ENCODE measurements around the gene NAA16.
"Not testable (repeated sequence)": the region's sequence is repeated elsewhere in the genome, so short reads cannot be mapped to it uniquely, and the experiment has no call there.

The NAA16 gene

GRCh38 chr13:41352935-41353840 lies 42.1 kb downstream of the NAA16 start:
- in situ Hi-C loops (cut with MboI; ENCODE audit: low sequenced_read_pairs) = no loop called here

DNA sequence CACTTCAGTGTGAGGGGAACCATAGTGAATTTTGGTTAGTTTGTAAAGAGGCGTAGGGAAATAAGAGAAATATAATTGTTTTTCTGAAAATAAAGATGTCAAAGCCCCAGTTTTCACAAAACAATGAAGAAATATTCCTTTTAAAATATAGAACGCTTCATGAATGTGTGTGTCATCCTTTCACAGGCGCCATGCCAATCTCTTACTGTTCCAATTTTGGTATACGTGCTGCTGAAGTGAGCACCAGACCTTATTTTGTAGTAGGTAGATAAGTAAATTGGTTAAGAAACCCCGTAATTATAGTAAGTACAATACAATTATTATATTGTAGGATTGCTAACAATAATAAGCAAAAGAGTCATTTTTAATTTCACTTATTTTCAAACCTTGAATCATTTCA lies 43.3 kb downstream of the NAA16 start:
- in situ Hi-C loops (cut with MboI; ENCODE audit: low sequenced_read_pairs) = no loop called here

DNA sequence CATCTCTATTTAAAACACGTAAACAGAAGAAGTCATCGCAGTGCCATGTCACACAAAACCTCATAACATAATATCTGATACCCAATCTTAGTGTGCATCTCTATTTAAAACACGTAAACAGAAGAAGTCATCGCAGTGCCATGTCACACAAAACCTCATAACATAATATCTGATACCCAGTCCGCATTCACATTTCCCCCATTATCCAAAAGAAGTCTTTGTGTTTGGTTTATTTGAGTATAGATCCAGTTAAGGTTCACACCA lies 45.2 kb downstream of the NAA16 start:
- in situ Hi-C loops (cut with MboI; ENCODE audit: low sequenced_read_pairs) = not testable (repeated sequence)

- in situ Hi-C loops (cut with MboI; ENCODE audit: low sequenced_read_pairs) = no loop called here
Observed at GRCh38 chr13:41356786-41357185, 45.7 kb downstream of the NAA16 start.

- in situ Hi-C loops (cut with MboI; ENCODE audit: low sequenced_read_pairs) = no loop called here
Observed at GRCh38 chr13:41361491-41361890, 50.4 kb downstream of the NAA16 start.

GRCh38 chr13:41364043-41364442 lies 53.0 kb downstream of the NAA16 start:
- in situ Hi-C loops (cut with MboI; ENCODE audit: low sequenced_read_pairs) = no loop called here

DNA sequence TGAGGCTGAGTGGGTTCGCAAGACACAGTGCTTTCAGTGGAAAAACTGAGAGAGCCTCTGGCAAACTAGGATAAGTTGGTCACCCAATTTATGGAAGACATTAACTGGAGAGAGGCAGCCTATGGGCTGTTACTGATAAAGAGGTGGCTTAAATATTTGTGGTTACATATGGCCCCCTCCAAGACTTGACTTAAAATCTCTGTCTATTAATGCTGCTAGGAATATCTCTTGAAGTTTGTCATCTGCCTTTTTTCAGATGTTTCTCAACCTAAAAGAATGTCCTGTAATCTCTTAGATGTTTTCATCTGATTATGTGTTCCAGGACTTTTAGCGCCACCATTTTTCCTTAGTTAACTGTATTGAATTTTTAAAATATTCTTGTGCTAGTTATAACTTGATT lies 54.6 kb downstream of the NAA16 start:
- in situ Hi-C loops (cut with MboI; ENCODE audit: low sequenced_read_pairs) = no loop called here

- in situ Hi-C loops (cut with MboI; ENCODE audit: low sequenced_read_pairs) = no loop called here
Observed at GRCh38 chr13:41370736-41371135, 59.7 kb downstream of the NAA16 start.

- in situ Hi-C loops (cut with MboI; ENCODE audit: low sequenced_read_pairs) = no loop called here
Observed at GRCh38 chr13:41377446-41377845, 66.4 kb downstream of the NAA16 start.

DNA sequence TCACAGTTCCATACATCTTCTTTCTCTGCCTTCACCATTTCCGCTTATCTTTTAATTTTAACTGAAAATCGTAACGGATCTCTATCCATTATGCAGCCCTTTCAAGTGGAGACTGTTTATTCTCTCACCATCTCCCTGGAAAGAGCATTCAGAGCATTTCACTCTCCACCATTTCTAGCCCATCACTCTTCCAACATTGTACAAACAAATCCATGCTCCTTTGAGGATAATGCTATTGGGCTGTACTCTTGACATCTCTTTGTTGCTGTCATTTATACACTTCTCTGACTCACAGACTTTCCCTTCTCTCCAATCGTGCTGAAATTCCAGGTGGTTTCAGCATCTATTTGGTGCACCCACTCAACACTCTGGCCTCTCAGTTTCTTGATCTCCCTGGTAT lies 71.4 kb downstream of the NAA16 start:
- in situ Hi-C loops (cut with MboI; ENCODE audit: low sequenced_read_pairs) = no loop called here

GRCh38 chr13:41383386-41383785 lies 72.3 kb downstream of the NAA16 start:
- in situ Hi-C loops (cut with MboI; ENCODE audit: low sequenced_read_pairs) = no loop called here

- in situ Hi-C loops (cut with MboI; ENCODE audit: low sequenced_read_pairs) = no loop called here
Observed at GRCh38 chr13:41384749-41385503, 73.9 kb downstream of the NAA16 start.

- in situ Hi-C loops (cut with MboI; ENCODE audit: low sequenced_read_pairs) = no loop called here
Observed at GRCh38 chr13:41386211-41386610, 75.1 kb downstream of the NAA16 start.

DNA sequence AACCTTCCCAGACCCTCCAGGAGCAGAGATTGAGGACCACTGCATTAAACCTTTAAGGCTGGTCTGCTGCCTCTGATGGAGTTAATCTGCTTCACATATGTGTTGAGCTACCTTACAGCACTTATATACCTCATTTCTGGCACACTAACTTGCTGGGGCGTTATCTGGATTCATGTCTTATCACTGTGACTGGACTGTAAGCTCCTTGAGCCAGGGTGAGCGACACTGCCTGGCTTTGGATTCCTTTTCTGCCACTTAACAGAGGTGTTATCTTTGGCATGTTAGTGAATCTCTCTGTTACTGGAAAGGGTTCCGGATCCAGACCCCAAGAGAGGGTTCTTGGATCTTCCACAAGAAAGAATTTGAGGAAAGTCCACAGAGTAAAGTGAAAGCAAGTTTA lies 76.5 kb downstream of the NAA16 start:
- in situ Hi-C loops (cut with MboI; ENCODE audit: low sequenced_read_pairs) = no loop called here

DNA sequence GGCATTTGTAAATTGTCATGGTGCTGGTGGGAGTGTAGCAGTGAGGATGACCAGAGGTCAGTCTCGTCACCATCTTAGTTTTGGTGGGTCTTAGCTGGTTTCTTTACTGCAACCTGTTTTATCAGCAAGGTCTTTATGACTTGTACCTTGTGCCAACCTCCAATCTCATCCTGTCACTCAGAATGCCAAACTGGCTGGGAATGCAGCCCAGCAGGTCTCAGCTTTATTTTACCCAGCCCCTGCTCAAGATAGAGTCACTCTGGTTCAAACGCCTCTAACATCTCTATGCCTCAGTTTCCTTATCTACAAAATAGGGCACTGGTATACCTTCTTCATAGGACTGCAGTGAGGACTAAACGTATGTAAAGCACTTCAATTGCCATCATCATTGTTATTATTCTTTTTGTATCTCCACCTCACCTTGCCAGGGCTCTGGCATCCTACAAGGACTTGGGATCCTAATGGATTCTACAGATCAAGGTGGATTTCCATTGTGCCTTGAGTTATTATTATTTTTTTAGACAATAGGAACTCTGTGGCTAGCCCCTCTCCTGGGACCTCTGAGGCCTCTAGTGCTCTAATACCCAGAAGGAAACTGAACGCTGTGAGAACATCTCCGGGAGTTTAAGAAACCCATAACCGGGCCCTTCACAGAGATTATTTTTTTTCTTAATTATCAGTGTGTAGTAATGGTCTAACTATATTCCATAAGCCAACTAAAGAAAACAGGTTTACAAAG lies 77.2 kb downstream of the NAA16 start:
- in situ Hi-C loops (cut with MboI; ENCODE audit: low sequenced_read_pairs) = no loop called here

GRCh38 chr13:41389580-41389979 lies 78.5 kb downstream of the NAA16 start:
- in situ Hi-C loops (cut with MboI; ENCODE audit: low sequenced_read_pairs) = no loop called here

GRCh38 chr13:41394166-41394565 lies 83.1 kb downstream of the NAA16 start:
- in situ Hi-C loops (cut with MboI; ENCODE audit: low sequenced_read_pairs) = no loop called here

DNA sequence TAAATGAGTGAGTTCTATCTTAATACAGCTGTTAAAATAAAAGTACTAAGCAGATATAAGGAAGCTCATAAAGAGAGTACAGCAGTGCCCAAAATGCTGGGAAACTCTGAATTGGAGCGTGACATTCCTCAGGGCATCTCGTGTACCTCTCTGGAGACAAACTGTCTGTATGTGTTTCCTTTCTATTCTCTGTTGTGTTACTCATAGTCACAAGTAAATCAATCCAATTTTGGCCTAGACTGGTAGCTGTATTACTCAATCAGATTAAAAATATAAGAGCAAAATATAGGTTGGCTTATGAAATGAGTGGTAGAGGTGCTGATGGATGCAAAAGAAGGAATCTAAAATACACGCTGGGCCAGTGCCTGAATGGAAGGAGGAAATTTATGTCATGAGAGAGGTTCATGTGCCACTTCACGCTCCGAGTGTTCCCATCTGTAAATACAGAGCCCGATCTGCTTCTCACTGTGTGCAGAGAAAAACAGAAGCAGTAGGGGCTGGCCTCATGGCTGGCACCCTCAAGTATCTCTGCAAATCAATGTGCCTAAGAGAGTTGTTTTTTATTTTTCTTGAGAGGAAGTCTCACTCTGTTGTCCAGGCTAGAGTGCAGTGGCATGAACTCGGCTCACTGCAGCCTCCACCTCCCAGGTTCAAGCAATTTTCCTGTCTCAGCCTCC lies 87.6 kb downstream of the NAA16 start:
- in situ Hi-C loops (cut with MboI; ENCODE audit: low sequenced_read_pairs) = no loop called here

- in situ Hi-C loops (cut with MboI; ENCODE audit: low sequenced_read_pairs) = no loop called here
Observed at GRCh38 chr13:41401366-41401765, 90.3 kb downstream of the NAA16 start.

DNA sequence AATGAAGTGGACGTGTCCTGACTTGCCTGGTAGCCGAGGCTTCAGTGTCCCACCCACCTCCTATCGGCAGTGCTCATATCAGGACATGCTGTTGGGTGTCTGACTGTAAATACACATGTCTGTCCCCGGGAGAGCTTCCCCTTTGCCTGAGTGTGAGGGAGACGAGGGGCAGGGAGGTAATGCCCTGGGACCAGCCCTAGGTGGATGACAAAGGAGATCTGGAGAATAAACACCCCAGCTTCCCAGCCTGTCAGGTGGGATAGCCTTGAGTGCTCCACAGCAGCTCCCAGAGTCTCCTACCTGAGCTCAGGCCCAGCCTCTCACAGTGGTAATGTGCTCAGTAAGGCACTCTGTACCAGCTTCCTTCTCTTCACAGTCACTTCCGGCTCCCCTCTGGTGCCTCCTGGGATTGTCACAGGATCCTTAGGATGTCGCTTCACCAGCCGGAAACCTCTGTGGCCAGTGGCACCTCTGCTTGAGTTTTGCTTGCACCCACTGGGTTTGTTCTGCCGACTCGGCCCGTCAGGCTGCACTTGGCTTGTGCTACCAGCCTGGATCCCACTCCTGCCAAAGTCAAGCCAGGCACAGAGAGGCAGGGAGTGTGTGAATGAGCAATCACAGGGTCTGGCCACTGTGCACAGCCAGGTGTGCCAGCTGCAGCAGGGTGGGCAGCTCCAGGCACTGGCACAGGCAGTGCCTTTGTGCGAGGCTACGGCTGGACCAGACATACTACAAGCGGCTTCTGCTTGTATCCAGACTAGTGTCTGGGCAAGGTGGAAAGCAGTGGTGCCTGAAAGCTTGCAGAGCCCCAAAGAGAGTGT lies 91.8 kb downstream of the NAA16 start:
- in situ Hi-C loops (cut with MboI; ENCODE audit: low sequenced_read_pairs) = no loop called here

Data from hTERT RPE-1 (cell line).